Smooth muscle cell (in vitro differentiated cells): Measurements from ENCODE around the gene ALDH1A1. TPM values are rescaled to one million over a fixed set of nuclear protein-coding genes. Genes with fewer than 3 reads are reported as not detected.

ENCODE experiments used
- DNase-seq: peaks from one replicate; lab custom pipeline; 2025; ENCODE audit not compliant: unreplicated experiment; lab: John Stamatoyannopoulos, UW
- H2AFZ ChIP-seq: fragments of 200-600 bp; sonication (generic); 2 replicates; pipeline ENCODE4 v1.6.0; 2016; ENCODE audit warnings: antibody characterized with exemption, low read depth, mild to moderate bottlenecking
- H3F3A ChIP-seq: fragments of 200-600 bp; sonication (generic); 2 replicates; pipeline ENCODE4 v1.6.0; 2017; ENCODE audit warnings: antibody characterized with exemption, low read depth
- H3K27ac ChIP-seq: fragments of 200-600 bp; sonication (generic); 2 replicates; pipeline ENCODE4 v1.5.1; 2016; ENCODE audit warnings: low read depth, mild to moderate bottlenecking
- H3K27me3 ChIP-seq: fragments of 200-600 bp; sonication (generic); 2 replicates; pipeline ENCODE4 v1.6.1; 2016; ENCODE audit warnings: low read depth, mild to moderate bottlenecking
- H3K36me3 ChIP-seq: fragments of 200-600 bp; sonication (generic); 2 replicates; pipeline ENCODE4 v1.5.1; 2016; ENCODE audit warnings: low read depth
- H3K4me1 ChIP-seq: fragments of 200-600 bp; sonication (generic); 2 replicates; pipeline ENCODE4 v1.5.1; 2016; ENCODE audit warnings: low read depth
- H3K4me2 ChIP-seq: fragments of 200-600 bp; sonication (generic); 2 replicates; pipeline ENCODE4 v1.6.0; 2016; ENCODE audit warnings: mild to moderate bottlenecking
- H3K4me3 ChIP-seq: fragments of 200-600 bp; sonication (generic); 2 replicates; pipeline ENCODE4 v1.5.1; 2016; ENCODE audit warnings: mild to moderate bottlenecking
- H3K79me2 ChIP-seq: fragments of 200-600 bp; sonication (generic); 2 replicates; pipeline ENCODE4 v1.6.0; 2016; ENCODE audit warnings: low read depth, mild to moderate bottlenecking
- H3K9ac ChIP-seq: fragments of 200-600 bp; sonication (generic); 2 replicates; pipeline ENCODE4 v1.6.0; 2016; ENCODE audit warnings: low read depth
- H3K9me3 ChIP-seq: fragments of 200-600 bp; sonication (generic); replicated peaks from 2 replicates; pipeline ENCODE4 v1.5.1; 2016; ENCODE audit warnings: low read depth
- H4K20me1 ChIP-seq: fragments of 200-600 bp; sonication (generic); 2 replicates; pipeline ENCODE4 v1.6.0; 2016; ENCODE audit warnings: low read depth
- CTCF ChIP-seq: fragments of 200-600 bp; sonication (generic); IDR thresholded peaks from 2 replicates; pipeline ENCODE4 v1.5.1; 2017; ENCODE audit warnings: borderline replicate concordance, mild to moderate bottlenecking, antibody characterized with exemption; ENCODE audit not compliant: insufficient read depth, poor library complexity, severe bottlenecking
- WGBS: methylation state at CpG from one replicate; pipeline ENCODE4 v1.1.7; 2016; ENCODE audit warnings: low lambda C conversion rate; 5-methylcytosine and 5-hydroxymethylcytosine counted together
- polyA plus RNA-seq: library from polyadenylated mRNA; unstranded; fragments of >200 nt; fragmentation: Nextera tagmentation; extraction: Ambion mirVana; gene quantifications from 2 replicates; pipeline ENCODE4 v1.2.1, GENCODE V29; 2016
- total RNA-seq: library from RNA; depleted of rRNA; stranded (reverse); fragments of >200 nt; gene quantifications from 2 replicates; pipeline ENCODE4 v1.2.3, GENCODE V29; 2014

Gene ALDH1A1
- total and polyA plus RNA-seq, 2 experiments from 2014 or later, result 0.07 to 0.09 TPM

GRCh38 chr9:72905514-72906480 is 47.1 kb downstream of the ALDH1A1 start:
- H3F3A ChIP-seq, result no peaks in the 10 kb centered on the region
- no peak overlapping the region for H3K4me3 ChIP-seq
- H4K20me1 ChIP-seq, result no peaks in the 10 kb centered on the region
- no peak overlapping the region for H3K9ac ChIP-seq
- H2AFZ ChIP-seq, result no peak overlapping the region
- H3K27ac ChIP-seq, result no peak overlapping the region
- no peaks in the 10 kb centered on the region for H3K4me1 ChIP-seq
- no peaks in the 10 kb centered on the region for H3K36me3 ChIP-seq
- H3K27me3 ChIP-seq, result no peaks in the 10 kb centered on the region
- TF ChIP-seq CTCF, result no peak
- WGBS, result 82% methylated on average over 3 of the region's 3 CpGs
- H3K9me3 ChIP-seq, result no peaks in the 10 kb centered on the region
- DNase-seq, result no peak
- H3K79me2 ChIP-seq, result no peaks in the 10 kb centered on the region
- H3K4me2 ChIP-seq, result no peak overlapping the region

- Histone ChIP-seq H3K27me3 (no peaks in the 10 kb centered on the region), H3F3A (no peaks in the 10 kb centered on the region), H3K36me3 (no peaks in the 10 kb centered on the region), H3K9ac (no peak overlapping the region), H2AFZ (no peak overlapping the region), H3K79me2 (no peaks in the 10 kb centered on the region), H3K4me2 (no peak overlapping the region), H4K20me1 (no peaks in the 10 kb centered on the region), H3K4me1 (no peaks in the 10 kb centered on the region), H3K27ac (no peak overlapping the region), H3K4me3 (no peak overlapping the region), H3K9me3 (no peaks in the 10 kb centered on the region)
- no peak for DNase-seq
- WGBS, result 69% methylated on average over 2 of the region's 2 CpGs
- TF ChIP-seq CTCF, result no peak
These were observed 48.4 kb downstream of the ALDH1A1 start for GRCh38 chr9:72904267-72905093.

GRCh38 chr9:72903103-72903502 is 49.8 kb downstream of the ALDH1A1 start:
- Histone ChIP-seq H2AFZ (no peak overlapping the region), H3K4me1 (no peaks in the 10 kb centered on the region), H3K9me3 (no peaks in the 10 kb centered on the region), H3K9ac (no peak overlapping the region), H3K4me2 (no peak overlapping the region), H3F3A (no peaks in the 10 kb centered on the region), H3K79me2 (no peaks in the 10 kb centered on the region), H3K27ac (no peak overlapping the region), H3K36me3 (no peaks in the 10 kb centered on the region), H3K4me3 (no peak overlapping the region), H3K27me3 (no peaks in the 10 kb centered on the region), H4K20me1 (no peaks in the 10 kb centered on the region)
- no peak for DNase-seq
- no peak for TF ChIP-seq CTCF
- 88% methylated on average over 4 of the region's 4 CpGs for WGBS
